ACC112 (cell line): ENCODE data around the gene PTPRM.

Experiments used
- H2AFZ ChIP-seq: fragments of 200-600 bp; sonication (generic); one replicate; pipeline ENCODE4 v1.6.0; 2017; ENCODE audit warnings: antibody characterized with exemption, low read length; ENCODE audit not compliant: unreplicated experiment
- H3K27ac ChIP-seq: fragments of 200-600 bp; sonication (generic); 2 replicates; pipeline ENCODE4 v1.5.1; 2014; ENCODE audit warnings: low read depth, mild to moderate bottlenecking, antibody characterized with exemption, low read length, moderate library complexity
- H3K27me3 ChIP-seq: fragments of 200-600 bp; sonication (generic); 2 replicates; pipeline ENCODE4 v1.6.1; 2014; ENCODE audit warnings: mild to moderate bottlenecking, antibody characterized with exemption, low read length, moderate library complexity, mixed read lengths; ENCODE audit not compliant: insufficient read depth
- H3K36me3 ChIP-seq: fragments of 200-600 bp; sonication (generic); 2 replicates; pipeline ENCODE4 v1.6.1; 2016; ENCODE audit warnings: mild to moderate bottlenecking, antibody characterized with exemption, low read length, moderate library complexity, mixed read lengths; ENCODE audit not compliant: insufficient read depth
- H3K4me1 ChIP-seq: fragments of 200-600 bp; sonication (generic); one replicate; pipeline ENCODE4 v1.6.1; 2016; ENCODE audit warnings: low read length, mixed read lengths; ENCODE audit not compliant: insufficient read depth, unreplicated experiment, control insufficient read depth
- H3K4me3 ChIP-seq: fragments of 200-600 bp; sonication (generic); 2 replicates; pipeline ENCODE4 v1.5.1; 2014; ENCODE audit warnings: mild to moderate bottlenecking, low read depth, low read length
- H3K79me2 ChIP-seq: fragments of 200-600 bp; sonication (generic); one replicate; pipeline ENCODE4 v1.6.0; 2016; ENCODE audit warnings: low read length; ENCODE audit not compliant: control insufficient read depth, unreplicated experiment, insufficient read depth

PTPRM gene

DNA sequence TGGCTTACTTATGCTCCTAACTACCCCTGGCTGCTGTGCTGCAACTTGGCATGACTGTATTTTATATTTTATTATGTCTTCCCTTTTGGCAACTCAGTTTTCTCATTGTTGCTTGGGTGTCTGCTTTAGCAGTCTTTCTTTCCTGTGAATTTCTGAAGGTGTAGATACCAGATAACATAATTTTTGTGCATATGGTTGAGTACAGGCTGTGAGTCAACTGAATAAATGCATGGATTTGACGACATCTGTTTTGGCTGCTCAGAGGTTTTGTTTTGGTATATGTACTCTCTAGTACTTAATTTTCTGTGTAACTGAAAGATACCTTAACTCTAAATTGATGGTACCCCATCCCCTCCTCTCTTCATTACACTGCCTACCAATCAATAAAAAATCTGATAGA, 303.1 kb downstream of the PTPRM start:
- H2AFZ ChIP-seq: no peak overlapping the region
- H3K79me2 ChIP-seq: peaks cover 3% of the 10 kb centered on the region
- no peak overlapping the region for H3K27ac ChIP-seq
- no peaks in the 10 kb centered on the region for H3K36me3 ChIP-seq
- peaks cover 26% of the 10 kb centered on the region for H3K4me1 ChIP-seq
- H3K27me3 ChIP-seq: no peaks in the 10 kb centered on the region
- H3K4me3 ChIP-seq: no peak overlapping the region

DNA sequence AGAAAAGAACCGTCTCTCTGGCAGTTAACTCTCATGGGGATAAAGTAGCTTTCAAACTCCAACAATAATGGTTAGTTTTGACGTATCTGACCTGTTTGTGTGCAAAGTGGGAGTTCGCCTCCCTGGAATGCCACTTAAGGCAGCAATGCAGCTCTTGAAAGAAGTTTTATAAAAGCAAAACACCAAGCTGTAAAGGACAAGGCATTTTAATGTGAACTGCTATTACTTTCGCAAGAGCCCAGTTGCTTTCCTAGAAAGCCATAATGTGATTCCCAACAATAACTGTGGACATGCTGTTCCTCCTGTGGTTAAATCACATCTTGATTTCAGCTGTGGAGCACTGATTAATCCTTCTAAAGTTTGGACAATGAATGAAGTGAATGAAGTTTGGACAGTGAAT, 303.7 kb downstream of the PTPRM start:
- Histone ChIP-seq H3K79me2 (peaks cover 3% of the 10 kb centered on the region), H3K4me1 (peaks cover 26% of the 10 kb centered on the region), H3K27ac (peak overlapping the region; percentile 64), H3K4me3 (no peak overlapping the region), H2AFZ (no peak overlapping the region), H3K36me3 (no peaks in the 10 kb centered on the region), H3K27me3 (no peaks in the 10 kb centered on the region)

GRCh38 chr18:7871560-7872456, 304.7 kb downstream of the PTPRM start:
- no peaks in the 10 kb centered on the region for H3K27me3 ChIP-seq
- H3K79me2 ChIP-seq: peaks cover 3% of the 10 kb centered on the region
- no peak overlapping the region for H2AFZ ChIP-seq
- H3K4me3 ChIP-seq: peak overlapping the region; percentile 22; the same call in 1 of the 2 replicates
- peaks cover 26% of the 10 kb centered on the region for H3K4me1 ChIP-seq
- H3K27ac ChIP-seq: peak overlapping the region; percentile 64
- H3K36me3 ChIP-seq: no peaks in the 10 kb centered on the region

GRCh38 chr18:7872569-7872968, 305.5 kb downstream of the PTPRM start:
- Histone ChIP-seq H2AFZ (no peak overlapping the region), H3K4me3 (no peak overlapping the region), H3K4me1 (peaks cover 30% of the 10 kb centered on the region), H3K27ac (peak overlapping the region; percentile 64), H3K27me3 (no peaks in the 10 kb centered on the region), H3K36me3 (no peaks in the 10 kb centered on the region), H3K79me2 (peaks cover 3% of the 10 kb centered on the region)

GRCh38 chr18:7873316-7873715, 306.2 kb downstream of the PTPRM start:
- no peak overlapping the region for H3K27ac ChIP-seq
- peaks cover 37% of the 10 kb centered on the region for H3K4me1 ChIP-seq
- H2AFZ ChIP-seq: no peak overlapping the region
- no peak overlapping the region for H3K4me3 ChIP-seq
- H3K36me3 ChIP-seq: no peaks in the 10 kb centered on the region
- no peaks in the 10 kb centered on the region for H3K27me3 ChIP-seq
- H3K79me2 ChIP-seq: peaks cover 3% of the 10 kb centered on the region

- Histone ChIP-seq H3K36me3 (no peaks in the 10 kb centered on the region), H3K27me3 (no peaks in the 10 kb centered on the region), H3K4me3 (no peak overlapping the region), H3K4me1 (peaks cover 31% of the 10 kb centered on the region), H3K27ac (no peak overlapping the region), H2AFZ (no peak overlapping the region), H3K79me2 (peaks cover 3% of the 10 kb centered on the region)
These were observed 309.4 kb downstream of the PTPRM start for GRCh38 chr18:7876354-7877104.

DNA sequence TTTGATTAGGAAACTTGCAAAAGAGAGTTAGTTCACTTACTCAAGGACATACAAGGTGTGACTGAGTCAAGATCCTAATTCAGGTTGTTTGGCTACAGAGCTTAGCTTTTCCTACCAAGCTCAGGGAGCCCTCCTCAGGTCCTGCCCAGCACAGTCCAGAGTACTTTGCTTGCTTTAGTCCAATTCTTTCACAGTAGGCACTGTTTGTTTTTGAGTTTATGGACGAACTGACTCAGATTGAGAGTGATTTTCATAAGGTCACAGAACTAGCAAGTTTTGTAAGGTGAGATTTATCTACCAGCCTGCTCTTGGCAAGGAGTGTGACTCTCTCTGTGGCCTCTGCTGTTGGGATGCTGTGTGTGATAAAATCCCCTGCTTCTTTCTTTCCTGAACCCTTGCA, 310.5 kb downstream of the PTPRM start:
- Histone ChIP-seq H3K79me2 (peaks cover 3% of the 10 kb centered on the region), H2AFZ (no peak overlapping the region), H3K36me3 (no peaks in the 10 kb centered on the region), H3K27me3 (no peaks in the 10 kb centered on the region), H3K27ac (no peak overlapping the region), H3K4me3 (no peak overlapping the region), H3K4me1 (peaks cover 21% of the 10 kb centered on the region)

DNA sequence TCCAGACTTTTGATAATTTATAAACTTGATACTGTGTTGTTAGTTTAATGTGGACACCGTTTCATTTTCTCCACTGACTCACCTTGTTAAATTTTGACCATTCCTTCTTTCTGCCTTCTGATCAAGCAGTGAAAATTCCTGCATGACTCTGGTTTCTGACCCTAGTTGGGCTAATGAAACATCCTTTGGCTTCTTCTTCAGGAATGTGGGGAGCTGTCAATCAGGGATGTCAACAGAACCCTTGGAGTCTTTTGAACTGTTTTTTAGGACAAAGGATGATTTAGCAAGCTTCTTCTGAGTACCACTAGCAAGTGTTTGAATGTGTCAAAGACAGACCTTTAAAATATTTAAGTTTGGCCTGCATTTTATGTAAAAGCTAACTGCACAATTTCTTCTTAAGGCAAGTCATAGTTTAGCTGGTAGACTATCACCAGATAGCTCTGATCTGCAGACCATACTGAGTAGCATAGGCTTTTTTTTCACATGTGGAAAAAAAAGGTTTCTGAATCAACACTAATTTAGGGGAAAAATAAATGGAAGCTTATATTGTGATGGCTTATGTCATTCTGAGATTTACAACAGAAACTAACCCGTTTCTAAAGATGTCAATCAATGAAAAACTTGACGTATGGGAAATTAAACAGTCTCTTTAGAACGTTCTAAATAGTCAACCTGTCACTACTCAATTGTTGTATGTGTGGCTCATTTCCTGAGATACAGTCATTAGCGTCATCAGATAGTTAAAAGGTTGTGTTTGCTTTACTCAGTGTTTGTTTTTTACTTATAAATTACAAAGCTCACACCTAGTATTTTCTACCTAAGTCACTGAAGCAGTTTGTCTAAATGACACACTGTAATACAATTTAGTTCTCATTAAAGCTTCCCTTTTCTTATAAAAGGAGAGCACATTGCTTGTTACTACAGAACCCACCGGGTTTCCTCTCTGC, 311.4 kb downstream of the PTPRM start:
- no peak overlapping the region for H2AFZ ChIP-seq
- H3K27ac ChIP-seq: no peak overlapping the region
- H3K4me3 ChIP-seq: no peak overlapping the region
- peaks cover 14% of the 10 kb centered on the region for H3K4me1 ChIP-seq
- no peaks in the 10 kb centered on the region for H3K36me3 ChIP-seq
- peaks cover 3% of the 10 kb centered on the region for H3K79me2 ChIP-seq
- H3K27me3 ChIP-seq: no peaks in the 10 kb centered on the region

DNA sequence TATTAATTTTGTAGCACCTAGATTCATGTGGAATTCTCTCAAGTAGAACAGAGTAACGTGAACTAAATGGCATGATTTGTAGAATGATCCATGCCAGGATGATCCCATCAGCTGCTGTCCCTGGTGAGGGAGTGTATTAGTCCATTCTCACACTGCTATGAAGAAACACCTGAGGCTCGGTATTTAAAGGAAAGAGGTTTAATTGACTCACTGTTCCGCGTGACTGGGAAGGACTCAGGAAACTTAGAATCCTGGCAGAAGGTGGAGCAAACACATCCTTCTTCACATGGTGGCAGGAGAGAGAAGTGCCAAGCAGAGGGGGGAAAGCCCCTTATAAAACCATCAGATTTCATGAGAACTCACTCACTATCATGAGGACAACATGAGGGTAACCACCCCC, 312.6 kb downstream of the PTPRM start:
- no peaks in the 10 kb centered on the region for H3K27me3 ChIP-seq
- H3K4me3 ChIP-seq: no peak overlapping the region
- H3K79me2 ChIP-seq: peaks cover under 1% of the 10 kb centered on the region
- H3K27ac ChIP-seq: no peak overlapping the region
- no peak overlapping the region for H2AFZ ChIP-seq
- no peaks in the 10 kb centered on the region for H3K36me3 ChIP-seq
- peaks cover 14% of the 10 kb centered on the region for H3K4me1 ChIP-seq

GRCh38 chr18:7885865-7886264, 318.7 kb downstream of the PTPRM start:
- no peaks in the 10 kb centered on the region for H3K4me1 ChIP-seq
- no peaks in the 10 kb centered on the region for H3K36me3 ChIP-seq
- no peaks in the 10 kb centered on the region for H3K27me3 ChIP-seq
- H3K79me2 ChIP-seq: no peaks in the 10 kb centered on the region
- H3K27ac ChIP-seq: no peak overlapping the region
- H2AFZ ChIP-seq: no peak overlapping the region
- H3K4me3 ChIP-seq: no peak overlapping the region
